HCT116 (cell line): Measurements from ENCODE around the gene CCDC81. TPM values are rescaled to one million over a fixed set of nuclear protein-coding genes. Genes with fewer than 3 reads are reported as not detected.

ENCODE experiments used
- ATAC-seq: fragments of 200-7000 bp; cut with Tn5 transposase; 2 replicates; pipeline ENCODE4 v1.9.1; 2020; ENCODE audit warnings: mild to moderate bottlenecking, moderate library complexity
- BruUV-seq: library from RNA; stranded (reverse); fragments of 400-500 nt; replicated peaks from 2 replicates; lab custom pipeline; 2021; lab: Mats Ljungman, UMichigan
- CTCF ChIA-PET: fragments of 300-600 bp; sonication (Branson Sonifier 250); formaldehyde crosslinking; loops from one replicate; lab custom pipeline; 2021; ENCODE audit warnings: antibody characterized with exemption; lab: Charles Lee
- POLR2A ChIA-PET: fragments of 300-600, 350-600 bp; sonication (Branson Sonifier 250); formaldehyde crosslinking; loops from one replicate; lab custom pipeline; 2021; ENCODE audit warnings: antibody characterized with exemption; lab: Charles Lee
- RAD21 ChIA-PET, 2 experiments: fragments of 300-600 bp; sonication (Branson Sonifier 250); formaldehyde crosslinking; loops; one replicate each; lab custom pipeline; 2023; ENCODE audit warnings: low total read pairs in 2 of 2; ENCODE audit not compliant: uncharacterized antibody in 2 of 2, unreplicated experiment in 2 of 2, low non-redundant PET in 1 of 2; lab: Charles Lee
- DNase-seq: peaks from one replicate; pipeline ENCODE4 v3.0.0-alpha.2; 2010; ENCODE audit warnings: low read depth, low spot score
- H2AFZ ChIP-seq: fragments of 200-600 bp; shearing (Covaris generic), sonication (generic); 2 replicates; pipeline ENCODE4 v1.6.1; 2017; ENCODE audit warnings: low read depth, mixed run types, mixed read lengths, antibody characterized with exemption, low read length; ENCODE audit not compliant: poor library complexity, severe bottlenecking
- H3K27ac ChIP-seq: 2 replicates; pipeline ENCODE4 v1.5.1; 2012; ENCODE audit warnings: low read depth, low read length
- H3K27me3 ChIP-seq: fragments of 200-600 bp; sonication (generic); 2 replicates; pipeline ENCODE4 v1.6.1; 2016; ENCODE audit warnings: mixed run types, low read length, mixed read lengths; ENCODE audit not compliant: insufficient read depth
- H3K36me3 ChIP-seq, 2 experiments: fragments of 200-500 bp in 1 of 2; fragments of 200-600 bp in 1 of 2; sonication (Bioruptor generic) in 1 of 2; sonication (generic) in 1 of 2; 2 replicates each; pipeline versions ENCODE4 v1.5.1 to v1.6.1; 2014 to 2016; ENCODE audit warnings: low read length in 2 of 2, inconsistent platforms in 1 of 2, mixed read lengths in 1 of 2, mixed run types in 1 of 2; ENCODE audit not compliant: insufficient read depth in 2 of 2, control insufficient read depth in 1 of 2
- H3K4me1 ChIP-seq, 2 experiments: fragments of 200-600 bp in 1 of 2; sonication (generic) in 1 of 2; 2 replicates each; pipeline versions ENCODE4 v1.5.1 to v1.6.1; 2012 to 2017; ENCODE audit warnings: low read length in 2 of 2, inconsistent platforms in 1 of 2, mild to moderate bottlenecking in 1 of 2, mixed read lengths in 1 of 2, mixed run types in 1 of 2, moderate library complexity in 1 of 2; ENCODE audit not compliant: insufficient read depth in 2 of 2, control insufficient read depth in 1 of 2
- H3K4me2 ChIP-seq: fragments of 200-600 bp; sonication (generic); 2 replicates; pipeline ENCODE4 v1.6.1; 2017; ENCODE audit warnings: mixed run types, low read length, mixed read lengths
- H3K4me3 ChIP-seq, 2 experiments: fragments of 200-600 bp in 1 of 2; sonication (generic) in 1 of 2; replicated peaks in 1 of 2; 2 replicates each; pipeline ENCODE4 v1.5.1; 2011 to 2016; ENCODE audit warnings: low read length in 2 of 2, control low read depth in 1 of 2, low read depth in 1 of 2, mild to moderate bottlenecking in 1 of 2, mixed read lengths in 1 of 2, mixed run types in 1 of 2
- H3K79me2 ChIP-seq: fragments of 200-600 bp; sonication (generic); 2 replicates; pipeline ENCODE4 v1.6.1; 2017; ENCODE audit warnings: mild to moderate bottlenecking, mixed run types, low read length, moderate library complexity, mixed read lengths; ENCODE audit not compliant: insufficient read depth
- H3K9ac ChIP-seq: fragments of 200-600 bp; sonication (generic); 2 replicates; pipeline ENCODE4 v1.6.1; 2016; ENCODE audit warnings: low read length, mixed read lengths
- H3K9me2 ChIP-seq: fragments of 200-600 bp; sonication (generic), shearing (Covaris generic); 2 replicates; pipeline ENCODE4 v1.6.1; 2017; ENCODE audit warnings: mixed run types, mild to moderate bottlenecking, moderate library complexity; ENCODE audit not compliant: insufficient read depth
- H3K9me3 ChIP-seq, 2 experiments: fragments of 200-500 bp in 1 of 2; fragments of 200-600 bp in 1 of 2; sonication (Bioruptor generic) in 1 of 2; sonication (generic) in 1 of 2; 2 replicates each; pipeline ENCODE4 v1.6.1; 2014 to 2017; ENCODE audit warnings: low read length in 2 of 2, mixed read lengths in 2 of 2, inconsistent platforms in 1 of 2, low read depth in 1 of 2, mild to moderate bottlenecking in 1 of 2, mixed run types in 1 of 2, moderate library complexity in 1 of 2; ENCODE audit not compliant: control insufficient read depth in 1 of 2, insufficient read depth in 1 of 2
- H4K20me1 ChIP-seq: fragments of 200-600 bp; sonication (generic), shearing (Covaris generic); 2 replicates; pipeline ENCODE4 v1.6.1; 2017; ENCODE audit warnings: mixed run types, mild to moderate bottlenecking, moderate library complexity; ENCODE audit not compliant: insufficient read depth
- CBX3 ChIP-seq: IDR thresholded peaks from 2 replicates; pipeline ENCODE4 v1.6.1; 2012; ENCODE audit warnings: low read depth
- CTCF ChIP-seq, 3 experiments: fragments of 200-600 bp in 1 of 3; sonication (generic) in 1 of 3; IDR thresholded peaks in 2 of 3; conservative IDR thresholded peaks in 1 of 3; 2 replicates each; pipeline ENCODE4 v1.5.1; 2012 to 2017; ENCODE audit warnings: low read depth in 2 of 3, low read length in 2 of 3, antibody characterized with exemption in 1 of 3, borderline replicate concordance in 1 of 3, control low read depth in 1 of 3, mild to moderate bottlenecking in 1 of 3, mixed read lengths in 1 of 3, mixed run types in 1 of 3, moderate library complexity in 1 of 3; ENCODE audit not compliant: insufficient read depth in 1 of 3
- ELF1 ChIP-seq: IDR thresholded peaks from 2 replicates; pipeline ENCODE4 v1.6.1; 2012; ENCODE audit warnings: low read depth, borderline replicate concordance
- EZH2 ChIP-seq: fragments of 200-600 bp; sonication (generic); IDR thresholded peaks from 2 replicates; pipeline ENCODE4 v1.6.1; 2017; ENCODE audit warnings: antibody characterized with exemption, mixed run types
- FOSL1 ChIP-seq: IDR thresholded peaks from 2 replicates; pipeline ENCODE4 v1.6.1; 2012; ENCODE audit warnings: low read depth
- JUND ChIP-seq: IDR thresholded peaks from 2 replicates; pipeline ENCODE4 v1.6.1; 2012
- SIN3A ChIP-seq: IDR thresholded peaks from 2 replicates; pipeline ENCODE4 v1.6.1; 2012; ENCODE audit warnings: low read depth
- SRF ChIP-seq: IDR thresholded peaks from 2 replicates; pipeline ENCODE4 v1.6.1; 2012; ENCODE audit warnings: low read depth
- TCF7L2 ChIP-seq: IDR thresholded peaks from 2 replicates; pipeline ENCODE4 v1.7.0; 2011; ENCODE audit warnings: borderline replicate concordance, inconsistent platforms; ENCODE audit not compliant: insufficient read depth, insufficient read length; ENCODE audit errors: extremely low read depth
- ZBTB33 ChIP-seq: IDR thresholded peaks from 2 replicates; pipeline ENCODE4 v1.6.1; 2011; ENCODE audit warnings: mild to moderate bottlenecking, low read length, moderate library complexity; ENCODE audit not compliant: insufficient replicate concordance; ENCODE audit errors: extremely low read depth
- intact Hi-C: fragments of 100-400 bp; cut with micrococcal nuclease; formaldehyde crosslinking; loops from 2 replicates; pipeline ENCODE4 v1.10.0; 2022
- total RNA-seq: library from RNA; stranded (reverse); gene quantifications from one replicate; pipeline ENCODE4 v1.2.1, GENCODE V29; 2021; ENCODE audit not compliant: unreplicated experiment

CCDC81 gene
- total RNA-seq, 1 experiment from 2014 or later, result 0.69 TPM

- H3K9me2 ChIP-seq, result no peaks in the 10 kb centered on the region
- H3K27ac ChIP-seq, result no peak overlapping the region
- H3K79me2 ChIP-seq, result no peaks in the 10 kb centered on the region
- no peaks in the 10 kb centered on the region for H3K27me3 ChIP-seq
- TF ChIP-seq FOSL1 (no peak), JUND (no peak), TCF7L2 (no peak), ELF1 (no peak), SIN3A (no peak), CBX3 (no peak), CTCF (IDR thresholded peaks at IDR 0.05 in 2 of 3, conservative IDR thresholded peaks at IDR 0.05 in 1 of 3; ENCODE audit: borderline replicate concordance in 1 of 3, insufficient read depth in 1 of 3, low read depth in 2 of 3, low read length in 2 of 3) (no peak), EZH2 (no peak), ZBTB33 (no peak), SRF (no peak)
- intact Hi-C loops, result loop anchor here (5.0 kb wide), 1 partner anchor 554 kb away; no protein-coding TSS in a partner anchor
- RAD21 ChIA-PET, result no interaction called here
- H3K9ac ChIP-seq, result no peak overlapping the region
- H4K20me1 ChIP-seq, result no peaks in the 10 kb centered on the region
- H2AFZ ChIP-seq, result no peak overlapping the region
- H3K4me2 ChIP-seq, result no peak overlapping the region
- CTCF ChIA-PET, result interaction anchor here (1.2 kb wide), 1 partner anchor 89 kb away, joined by 3 read pairs; no protein-coding TSS in a partner anchor
- no peaks in the 10 kb centered on the region for H3K4me1 ChIP-seq
- BruUV-seq, result no TSS peak
- no peak overlapping the region for H3K4me3 ChIP-seq
- DNase-seq, result no peak
- POLR2A ChIA-PET, result no interaction called here
- no peak for ATAC-seq
- no peaks in the 10 kb centered on the region for H3K9me3 ChIP-seq
- H3K36me3 ChIP-seq, result no peaks in the 10 kb centered on the region
These were observed 11.3 kb upstream of the CCDC81 start for GRCh38 chr11:86363424-86363823.
